Measurements from ENCODE around the gene NOXRED1.

GRCh38 chr14:77403768-77404167 lies 19.6 kb downstream of the NOXRED1 start:
- TF ChIP-seq CTCF (optimal IDR thresholded peaks at IDR 0.05 in 1 of 3, IDR thresholded peaks at IDR 0.05 in 1 of 3, conservative IDR thresholded peaks at IDR 0.05 in 1 of 3; ENCODE audit: extremely low read depth in 1 of 3, insufficient read depth in 2 of 3, low read length in 3 of 3) (no peak), EZH2 (IDR thresholded peaks at IDR 0.05; ENCODE audit: low read length) (no peak)
